HG03558 (cell line): ENCODE data around the gene PSRC1.

Experiments used
- ATAC-seq: cut with Tn5 transposase; IDR thresholded peaks from one replicate; pipeline ENCODE4 v1.9.1; 2021; ENCODE audit warnings: moderate number of reproducible peaks; ENCODE audit not compliant: unreplicated experiment; ENCODE audit errors: extremely low read depth

The PSRC1 gene

GRCh38 chr1:109273570-109274288, 9.2 kb downstream of the PSRC1 start:
- no peak for ATAC-seq

GRCh38 chr1:109272831-109273547, 10.0 kb downstream of the PSRC1 start:
- no peak for ATAC-seq

DNA sequence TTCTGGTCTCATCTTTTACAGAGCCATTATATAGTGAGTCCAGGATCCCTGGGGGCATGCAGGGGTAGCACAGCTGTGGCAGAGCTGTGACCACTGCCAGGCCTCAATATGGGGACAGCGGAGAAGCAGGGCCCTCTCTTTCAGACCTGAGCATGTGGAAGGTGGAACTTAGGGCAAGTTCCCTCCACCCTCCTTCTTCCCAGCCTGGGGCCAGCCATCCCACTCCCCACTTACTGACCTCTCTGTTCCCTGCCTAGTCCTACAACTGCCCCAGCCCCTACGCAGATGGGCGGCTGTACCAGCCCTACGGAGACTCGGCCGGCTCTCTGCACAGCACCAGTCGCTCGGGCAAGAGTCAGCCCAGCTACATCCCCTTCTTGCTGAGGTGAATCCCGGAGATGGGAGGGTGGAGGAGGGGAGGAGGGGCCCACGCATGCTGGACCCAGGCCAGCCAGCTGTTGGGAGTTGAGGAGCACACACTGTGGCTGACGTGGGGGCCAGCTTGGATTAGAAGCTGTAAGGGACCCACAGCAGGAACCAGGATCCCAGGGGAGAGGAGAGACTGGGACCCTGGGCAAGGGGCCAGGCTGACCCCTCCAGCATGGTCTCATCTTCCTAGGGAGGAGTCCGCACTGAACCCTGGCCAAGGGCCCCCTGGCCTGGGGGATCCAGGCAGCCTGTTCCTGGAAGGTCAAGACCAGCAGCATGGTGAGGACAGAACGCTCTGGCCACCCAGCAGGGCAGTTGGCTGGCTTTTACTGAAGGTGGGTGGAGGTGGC, 10.7 kb downstream of the PSRC1 start:
- ATAC-seq, result no peak

DNA sequence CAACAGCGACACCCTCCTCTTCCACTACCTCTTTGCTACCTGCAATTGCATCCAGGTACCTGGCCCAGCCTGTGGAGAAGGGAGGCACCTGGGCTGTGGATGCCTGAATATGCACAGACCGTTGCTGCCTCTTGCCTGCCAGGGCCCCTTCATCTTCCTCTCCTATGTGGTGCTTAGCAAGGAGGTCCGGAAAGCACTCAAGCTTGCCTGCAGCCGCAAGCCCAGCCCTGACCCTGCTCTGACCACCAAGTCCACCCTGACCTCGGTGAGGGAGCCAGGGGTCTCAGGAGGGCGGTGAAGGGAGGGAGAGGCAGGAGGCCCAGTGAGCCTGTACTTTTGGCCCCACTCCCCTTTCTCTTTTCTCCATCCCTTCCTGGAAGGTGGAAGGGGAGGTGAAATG, 11.5 kb downstream of the PSRC1 start:
- ATAC-seq, result no peak

GRCh38 chr1:109270623-109271317, 12.2 kb downstream of the PSRC1 start:
- no peak for ATAC-seq

DNA sequence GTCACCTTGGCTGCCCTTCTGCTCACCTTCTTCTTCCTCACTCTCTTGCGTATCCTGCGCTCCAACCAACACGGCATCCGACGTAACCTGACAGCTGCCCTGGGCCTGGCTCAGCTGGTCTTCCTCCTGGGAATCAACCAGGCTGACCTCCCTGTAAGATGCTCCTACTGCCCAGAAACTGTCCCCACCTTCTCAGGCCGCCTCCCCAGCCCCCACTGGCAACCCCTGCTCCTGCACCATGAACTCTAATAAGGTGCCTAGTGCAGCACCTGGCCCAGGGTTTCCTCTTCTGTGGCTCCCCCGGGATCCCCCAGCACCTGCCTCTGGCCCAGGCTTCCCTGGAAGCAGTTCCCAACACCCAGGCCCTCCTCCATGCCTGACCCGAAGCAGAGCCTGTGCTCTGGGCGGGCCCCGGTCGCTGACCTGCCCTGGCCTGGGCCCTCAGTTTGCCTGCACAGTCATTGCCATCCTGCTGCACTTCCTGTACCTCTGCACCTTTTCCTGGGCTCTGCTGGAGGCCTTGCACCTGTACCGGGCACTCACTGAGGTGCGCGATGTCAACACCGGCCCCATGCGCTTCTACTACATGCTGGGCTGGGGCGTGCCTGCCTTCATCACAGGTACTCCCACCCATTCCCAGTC, 12.8 kb downstream of the PSRC1 start:
- no peak for ATAC-seq

- ATAC-seq, result no peak
Measured at GRCh38 chr1:109269212-109269980, 13.5 kb downstream of the PSRC1 start.

DNA sequence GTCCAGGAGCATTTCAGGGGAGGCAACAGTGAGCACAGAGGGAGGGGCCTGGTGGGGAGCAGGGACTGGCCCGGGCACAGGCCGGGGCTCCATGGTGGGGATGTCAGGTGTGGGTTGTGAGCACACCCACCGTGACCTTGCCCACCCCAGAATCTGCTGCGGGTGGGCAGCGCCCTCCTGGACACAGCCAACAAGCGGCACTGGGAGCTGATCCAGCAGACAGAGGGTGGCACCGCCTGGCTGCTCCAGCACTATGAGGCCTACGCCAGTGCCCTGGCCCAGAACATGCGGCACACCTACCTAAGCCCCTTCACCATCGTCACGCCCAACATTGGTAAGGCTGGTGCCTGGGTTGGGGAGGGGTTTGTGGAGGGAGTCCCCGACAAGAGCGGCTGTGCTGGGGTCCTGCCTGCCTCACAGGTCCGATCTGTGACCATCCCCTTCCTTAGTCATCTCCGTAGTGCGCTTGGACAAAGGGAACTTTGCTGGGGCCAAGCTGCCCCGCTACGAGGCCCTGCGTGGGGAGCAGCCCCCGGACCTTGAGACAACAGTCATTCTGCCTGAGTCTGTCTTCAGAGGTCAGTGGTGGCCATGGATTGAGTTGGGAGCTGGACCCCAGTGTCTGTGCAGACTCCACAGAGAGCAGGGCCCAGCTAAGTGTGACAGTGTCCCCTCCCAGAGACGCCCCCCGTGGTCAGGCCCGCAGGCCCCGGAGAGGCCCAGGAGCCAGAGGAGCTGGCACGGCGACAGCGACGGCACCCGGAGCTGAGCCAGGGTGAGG, 14.3 kb downstream of the PSRC1 start:
- ATAC-seq, result no peak

DNA sequence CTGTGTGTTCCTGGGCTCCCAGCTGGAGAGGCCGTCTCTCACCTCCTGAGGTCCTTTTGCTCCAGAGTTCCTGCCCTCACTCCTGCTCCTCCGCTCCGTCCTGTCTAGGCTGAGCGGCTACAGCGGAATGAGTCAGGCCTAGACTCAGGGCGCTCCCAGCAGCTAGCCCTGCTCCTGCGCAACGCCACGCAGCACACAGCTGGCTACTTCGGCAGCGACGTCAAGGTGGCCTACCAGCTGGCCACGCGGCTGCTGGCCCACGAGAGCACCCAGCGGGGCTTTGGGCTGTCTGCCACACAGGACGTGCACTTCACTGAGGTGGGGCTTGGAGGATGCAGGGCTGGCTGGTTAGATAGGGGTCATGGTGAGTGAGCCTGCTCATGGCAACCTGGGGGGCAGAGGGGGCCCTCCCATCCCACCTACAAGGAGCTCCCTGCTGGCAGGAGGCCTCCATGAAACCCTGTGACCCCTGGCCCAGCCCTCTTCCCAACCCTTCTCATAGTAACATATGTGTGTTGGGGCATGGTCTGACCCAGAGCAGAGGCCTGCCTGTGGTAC, 15.1 kb downstream of the PSRC1 start:
- ATAC-seq, result no peak

- ATAC-seq, result no peak
Measured at GRCh38 chr1:109266965-109267364, 16.0 kb downstream of the PSRC1 start.

- no peak for ATAC-seq
Measured at GRCh38 chr1:109265741-109266330, 17.1 kb downstream of the PSRC1 start.

GRCh38 chr1:109265016-109265415, 17.9 kb downstream of the PSRC1 start:
- ATAC-seq, result no peak

DNA sequence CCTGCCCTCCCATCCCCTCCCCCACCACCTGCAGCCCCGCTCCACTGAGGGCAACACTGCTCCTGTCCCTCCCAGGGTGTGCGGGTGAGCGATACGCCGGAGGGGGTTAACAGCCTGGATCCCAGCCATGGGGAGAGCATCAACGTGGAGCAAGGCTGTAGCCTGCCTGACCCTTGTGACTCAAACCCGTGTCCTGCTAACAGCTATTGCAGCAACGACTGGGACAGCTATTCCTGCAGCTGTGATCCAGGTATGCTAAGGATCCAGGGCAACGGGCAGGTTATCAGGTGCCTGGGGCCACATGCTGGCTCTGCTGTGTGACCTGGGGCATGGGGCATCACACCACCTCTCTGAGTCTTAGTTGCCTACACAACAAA, 18.6 kb downstream of the PSRC1 start:
- no peak for ATAC-seq

DNA sequence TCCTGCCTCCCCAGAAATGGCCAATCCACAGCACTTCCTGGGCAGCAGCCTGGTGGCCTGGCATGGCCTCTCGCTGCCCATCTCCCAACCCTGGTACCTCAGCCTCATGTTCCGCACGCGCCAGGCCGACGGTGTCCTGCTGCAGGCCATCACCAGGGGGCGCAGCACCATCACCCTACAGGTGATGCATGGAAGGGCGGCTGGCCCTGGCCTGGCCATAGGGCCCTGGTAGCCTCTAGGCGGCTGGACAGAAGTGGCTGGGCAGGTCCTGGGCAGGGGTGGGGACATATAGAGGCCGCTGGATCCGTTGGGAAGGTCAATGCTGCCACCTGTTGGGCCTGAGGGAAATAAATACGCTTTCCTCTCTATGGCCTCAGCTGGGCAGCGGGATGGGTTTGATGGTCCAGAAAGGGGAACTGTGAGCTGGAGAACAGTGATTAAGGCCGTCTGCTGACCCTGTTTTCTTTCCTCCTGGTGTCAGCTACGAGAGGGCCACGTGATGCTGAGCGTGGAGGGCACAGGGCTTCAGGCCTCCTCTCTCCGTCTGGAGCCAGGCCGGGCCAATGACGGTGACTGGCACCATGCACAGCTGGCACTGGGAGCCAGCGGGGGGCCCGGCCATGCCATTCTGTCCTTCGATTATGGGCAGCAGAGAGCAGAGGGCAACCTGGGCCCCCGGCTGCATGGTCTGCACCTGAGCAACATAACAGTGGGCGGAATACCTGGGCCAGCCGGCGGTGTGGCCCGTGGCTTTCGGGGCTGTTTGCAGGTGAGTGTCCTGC, 19.2 kb downstream of the PSRC1 start:
- no peak for ATAC-seq

DNA sequence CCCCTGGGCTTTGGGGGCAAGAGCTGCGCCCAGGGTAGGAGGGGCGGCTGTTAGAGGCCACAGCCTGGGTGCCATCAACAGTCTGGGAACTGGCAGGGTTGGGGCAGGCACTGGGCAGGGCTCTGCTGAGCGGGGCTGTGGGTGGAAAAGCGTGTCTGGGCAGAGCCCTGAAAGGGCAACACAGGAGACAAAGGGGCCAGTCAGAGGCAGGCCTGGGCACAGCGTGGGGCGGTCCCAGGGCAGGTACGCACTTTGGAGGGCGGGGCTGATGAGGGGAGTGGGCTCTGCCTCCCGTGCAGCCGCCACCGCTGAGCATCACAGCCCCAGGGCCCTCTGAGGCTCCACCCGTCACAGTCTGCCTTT, 19.7 kb downstream of the PSRC1 start:
- ATAC-seq, result no peak

- ATAC-seq, result no peak
Measured at GRCh38 chr1:109262231-109263055, 20.5 kb downstream of the PSRC1 start.
